Choroid plexus epithelial cell (primary cell): ENCODE results near the gene ETV6.

ENCODE experiments used
- DNase-seq: peaks from one replicate; pipeline ENCODE4 v3.0.0-alpha.2; 2010; ENCODE audit warnings: low read depth
- H3K4me3 ChIP-seq: 2 replicates; pipeline ENCODE4 v1.5.1; 2011; ENCODE audit warnings: low read depth, mild to moderate bottlenecking, control low read depth, low read length, moderate library complexity
- CTCF ChIP-seq: conservative IDR thresholded peaks from 2 replicates; pipeline ENCODE4 v1.5.1; 2011; ENCODE audit warnings: low read depth, mild to moderate bottlenecking, control low read depth, inconsistent platforms, low read length, moderate library complexity

ETV6 gene

GRCh38 chr12:11778713-11779685, 129.5 kb downstream of the ETV6 start:
- DNase-seq, result peak; percentile 90
- H3K4me3 ChIP-seq, result no peak overlapping the region
- TF ChIP-seq CTCF, result no peak

GRCh38 chr12:11780521-11781101, 131.1 kb downstream of the ETV6 start:
- no peak overlapping the region for H3K4me3 ChIP-seq
- no peak for TF ChIP-seq CTCF
- DNase-seq, result no peak

- DNase-seq, result no peak
- H3K4me3 ChIP-seq, result no peak overlapping the region
- no peak for TF ChIP-seq CTCF
These were observed 133.5 kb downstream of the ETV6 start for GRCh38 chr12:11782914-11783420.

- TF ChIP-seq CTCF, result no peak
- H3K4me3 ChIP-seq, result no peak overlapping the region
- DNase-seq, result peak; percentile 28
These were observed 136.2 kb downstream of the ETV6 start for GRCh38 chr12:11785712-11786111.

GRCh38 chr12:11786638-11787365, 137.3 kb downstream of the ETV6 start:
- no peak for DNase-seq
- no peak overlapping the region for H3K4me3 ChIP-seq
- no peak for TF ChIP-seq CTCF

- no peak for DNase-seq
- TF ChIP-seq CTCF, result no peak
- H3K4me3 ChIP-seq, result no peak overlapping the region
These were observed 138.0 kb downstream of the ETV6 start for GRCh38 chr12:11787437-11787836.
